Fibroblast of skin of back (primary cell): ENCODE measurements around the gene BMAL1.

ENCODE experiments used
- DNase-seq: peaks from one replicate; pipeline ENCODE4 v3.0.0-alpha.2; 2013

The BMAL1 gene

DNA sequence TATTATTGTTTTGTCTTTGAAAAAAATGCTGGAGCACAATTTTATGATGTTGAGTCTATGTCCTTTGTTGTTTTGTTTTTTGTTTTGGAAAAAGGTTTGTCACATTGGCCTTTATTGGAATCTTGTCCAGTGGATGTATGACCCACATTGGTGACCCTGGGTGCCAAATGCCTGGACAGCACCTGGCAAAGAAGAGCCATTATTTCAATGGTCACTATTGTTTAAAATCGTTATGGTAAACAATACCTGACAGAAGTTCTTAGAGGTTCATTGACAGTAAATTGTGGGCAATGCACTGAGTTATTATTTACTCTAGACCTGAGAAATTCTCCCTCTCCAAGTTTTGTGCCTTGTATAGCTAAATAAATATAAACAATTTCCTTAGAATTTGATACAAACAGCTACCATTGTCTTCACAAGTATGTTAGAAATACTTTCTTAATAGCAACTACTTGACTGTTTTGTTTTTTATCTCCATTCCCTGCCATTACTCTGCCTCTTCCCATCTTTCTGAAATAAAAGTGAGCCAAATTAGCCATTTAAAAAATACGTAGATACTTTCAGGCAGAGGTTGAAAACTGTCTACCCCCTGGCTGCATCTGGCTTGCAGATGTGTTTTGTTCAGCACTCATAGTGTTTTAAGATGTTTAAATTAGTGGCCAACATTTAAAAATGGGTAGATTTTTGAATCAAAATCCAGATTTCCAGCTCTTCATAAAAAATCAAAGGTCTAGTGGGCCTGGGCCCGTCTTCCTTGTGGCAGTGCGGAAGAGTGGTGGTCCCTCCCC lies 39.9 kb downstream of the BMAL1 start:
- no peak for DNase-seq

- no peak for DNase-seq
Observed at GRCh38 chr11:13318498-13319295, 41.1 kb downstream of the BMAL1 start.

DNA sequence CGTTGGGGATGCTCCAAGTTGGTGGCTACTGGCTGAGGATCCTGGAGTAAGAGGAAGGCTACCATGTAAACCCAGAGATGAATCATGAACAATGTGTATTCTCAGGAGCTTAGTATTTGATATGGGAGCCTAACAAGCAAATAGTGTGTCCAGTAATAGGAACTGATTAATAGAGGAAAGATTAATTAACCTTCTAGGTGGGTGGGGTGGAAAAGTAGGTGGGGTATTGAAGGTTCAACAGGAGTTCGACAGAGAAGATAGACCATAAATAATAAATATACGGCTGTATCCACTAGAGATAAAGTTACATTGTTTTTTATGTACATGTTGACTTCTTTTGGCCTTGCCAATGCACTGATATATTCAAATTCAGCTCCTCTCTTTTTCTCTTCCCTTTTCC lies 43.1 kb downstream of the BMAL1 start:
- DNase-seq, result no peak

- no peak for DNase-seq
Observed at GRCh38 chr11:13321431-13321830, 43.8 kb downstream of the BMAL1 start.

GRCh38 chr11:13324141-13324540 lies 46.6 kb downstream of the BMAL1 start:
- DNase-seq, result no peak

DNA sequence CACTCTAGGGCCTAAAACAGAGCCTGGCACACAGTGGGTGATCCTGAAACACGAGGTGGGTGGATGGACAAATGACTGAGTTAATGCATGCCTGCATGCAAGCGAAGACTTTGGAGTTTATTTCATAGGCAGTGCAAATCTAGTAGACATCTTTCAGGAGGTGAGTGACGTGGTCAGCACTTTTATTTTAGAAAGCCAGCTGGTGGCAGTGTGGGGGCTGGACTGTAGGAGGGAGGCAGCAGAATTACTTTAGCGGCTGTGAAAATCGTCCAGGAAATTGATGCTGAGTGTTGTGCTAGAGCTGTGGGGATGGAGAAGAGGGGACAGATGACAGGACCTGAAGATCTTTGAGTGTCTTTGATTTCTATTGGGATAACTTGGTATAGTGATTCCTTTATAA lies 47.1 kb downstream of the BMAL1 start:
- no peak for DNase-seq

DNA sequence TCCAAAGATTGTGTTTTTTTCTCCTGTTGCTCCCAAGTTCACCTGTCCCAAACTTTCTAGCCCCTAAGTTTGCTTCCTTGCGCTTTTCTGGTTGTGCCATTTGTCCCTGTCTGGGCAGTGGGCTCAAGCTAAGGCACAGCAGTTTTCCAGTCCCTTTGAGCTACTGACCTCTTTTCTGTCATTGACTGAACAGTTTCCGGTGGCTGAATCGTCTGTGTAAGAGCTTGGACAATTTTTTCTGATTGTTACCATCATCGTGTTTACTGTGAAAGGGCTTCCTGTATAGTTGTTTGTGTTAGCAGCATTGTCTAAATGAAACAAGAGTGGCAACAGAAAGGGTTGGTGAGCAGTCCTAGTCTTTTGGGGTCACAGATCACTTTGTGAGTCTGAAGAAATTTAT lies 49.8 kb downstream of the BMAL1 start:
- no peak for DNase-seq

- DNase-seq, result no peak
Observed at GRCh38 chr11:13328286-13328685, 50.7 kb downstream of the BMAL1 start.

- no peak for DNase-seq
Observed at GRCh38 chr11:13329670-13330356, 52.2 kb downstream of the BMAL1 start.

DNA sequence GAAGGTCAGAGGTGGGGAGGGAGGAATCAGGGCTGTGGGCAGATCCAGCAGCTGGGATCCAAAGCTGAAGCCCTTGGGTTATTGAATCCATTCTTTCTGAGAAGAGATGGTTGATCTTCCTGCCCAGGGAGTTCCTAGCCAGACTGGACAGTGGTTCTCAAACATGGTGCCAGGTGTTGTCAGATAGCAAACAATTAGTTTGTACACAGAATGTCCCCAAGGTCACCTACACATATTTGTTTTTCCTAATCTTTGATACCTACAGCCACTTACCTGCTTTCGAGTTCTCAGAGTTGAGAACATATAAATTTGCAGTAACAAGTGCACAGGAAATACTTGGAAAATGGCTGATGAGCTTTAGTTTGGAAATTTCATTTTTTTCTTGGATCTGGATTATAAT lies 54.5 kb downstream of the BMAL1 start:
- DNase-seq, result no peak

DNA sequence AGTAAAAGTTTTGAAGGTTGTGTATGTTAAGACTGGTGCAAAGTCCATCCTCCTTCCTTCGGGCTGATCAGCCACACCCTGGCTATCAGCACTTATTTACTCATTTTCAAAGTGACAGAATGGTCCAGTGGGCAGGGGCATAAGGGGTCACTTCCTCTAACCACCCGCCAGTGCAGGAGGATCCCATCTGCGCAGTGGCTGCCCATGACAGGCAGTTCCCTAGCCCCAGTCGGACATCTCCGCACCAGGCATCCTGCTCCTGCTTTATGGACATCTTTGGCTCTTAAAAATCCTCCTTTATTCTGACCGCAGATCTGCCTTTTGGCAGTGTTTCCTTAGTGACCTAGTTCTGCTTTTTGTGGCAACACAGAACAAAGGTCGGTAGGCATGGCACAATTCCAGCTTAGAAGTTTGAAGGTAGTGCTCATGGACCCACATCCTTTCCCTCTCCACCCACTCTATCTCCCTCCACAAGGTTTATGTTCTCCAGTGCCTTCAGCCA lies 55.9 kb downstream of the BMAL1 start:
- no peak for DNase-seq

DNA sequence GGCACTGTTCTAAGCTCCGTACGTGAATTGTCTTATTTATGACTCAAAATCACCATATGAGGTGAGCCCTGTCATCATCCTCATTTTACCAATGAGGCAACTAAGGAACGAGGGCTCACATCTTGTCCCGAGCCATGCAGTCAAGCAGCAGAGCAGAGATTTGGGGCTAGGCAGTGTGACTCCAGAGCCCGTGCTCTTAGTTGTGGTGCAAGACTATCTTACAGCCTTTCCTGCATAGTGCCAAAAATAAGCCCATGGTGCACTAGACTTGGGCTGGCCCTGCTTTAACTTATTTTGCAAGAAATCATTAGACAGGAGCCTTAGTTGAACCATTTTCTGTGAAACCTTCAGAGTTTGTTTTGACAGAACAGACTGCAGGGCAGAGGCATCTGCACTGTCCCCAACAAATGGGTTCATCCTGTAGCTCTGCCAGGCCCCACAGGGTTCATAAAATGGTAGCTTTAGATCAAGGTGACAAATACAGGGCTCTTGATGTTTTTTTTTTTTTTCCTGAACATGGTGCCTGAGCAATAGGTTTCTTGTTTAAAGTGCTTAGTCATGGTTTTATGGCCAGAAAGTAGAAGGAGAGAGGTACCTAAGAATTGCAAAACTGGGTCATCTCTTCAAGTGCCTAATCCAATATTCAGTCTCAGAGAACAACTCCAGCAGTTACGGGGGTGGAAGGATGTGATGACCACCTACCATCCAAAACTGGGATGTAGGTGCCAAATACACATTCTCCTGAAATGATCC lies 56.6 kb downstream of the BMAL1 start:
- no peak for DNase-seq

DNA sequence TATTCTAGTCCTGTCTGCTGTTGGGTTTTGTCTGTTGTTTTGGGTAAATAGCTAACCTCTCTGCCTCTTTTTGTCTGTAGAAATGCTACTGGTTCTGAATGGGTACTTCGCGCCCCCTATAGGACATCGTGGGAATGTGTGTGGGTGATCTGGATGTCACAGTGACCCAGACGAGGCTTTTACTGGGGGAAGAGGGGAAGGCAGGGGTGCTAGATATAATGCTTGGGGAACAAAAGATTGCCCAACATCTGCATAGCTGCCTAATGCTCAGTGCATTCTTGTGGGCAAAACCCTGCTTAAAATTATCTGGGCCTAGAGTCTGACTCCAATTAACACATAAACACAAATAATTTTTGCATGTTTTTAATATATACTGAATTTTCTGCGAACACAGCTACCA lies 57.7 kb downstream of the BMAL1 start:
- peak; percentile 66 for DNase-seq

DNA sequence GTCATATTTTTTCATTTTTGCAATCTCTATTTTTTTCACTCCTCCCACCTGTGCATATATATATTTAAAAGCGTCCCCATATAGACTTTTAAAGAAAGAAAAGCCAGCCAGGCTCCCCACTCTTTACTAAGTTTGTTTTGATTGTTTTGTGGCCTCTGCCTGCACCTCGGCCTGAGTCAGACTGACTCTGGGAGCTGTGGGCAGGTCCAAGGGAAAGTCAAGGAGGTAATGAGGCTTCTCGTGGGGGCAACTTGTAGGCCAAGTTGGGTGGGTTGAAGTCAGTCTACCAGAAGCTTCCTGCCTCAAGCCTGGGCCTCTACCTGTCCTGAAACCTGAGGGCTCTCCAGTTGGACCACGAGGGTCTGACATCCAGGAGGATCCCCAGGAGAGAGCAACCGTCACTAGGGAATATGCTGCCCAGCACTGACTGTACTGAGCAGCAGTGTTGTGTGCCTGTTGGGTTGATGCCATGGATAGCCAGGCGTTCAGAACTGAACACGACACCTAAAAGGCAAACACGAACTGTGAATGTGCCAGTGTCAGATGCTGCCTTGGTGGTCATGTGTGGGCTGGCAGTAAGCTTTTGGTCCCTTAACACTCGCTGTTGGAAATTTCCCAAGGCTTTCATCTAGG lies 58.8 kb downstream of the BMAL1 start:
- no peak for DNase-seq

DNA sequence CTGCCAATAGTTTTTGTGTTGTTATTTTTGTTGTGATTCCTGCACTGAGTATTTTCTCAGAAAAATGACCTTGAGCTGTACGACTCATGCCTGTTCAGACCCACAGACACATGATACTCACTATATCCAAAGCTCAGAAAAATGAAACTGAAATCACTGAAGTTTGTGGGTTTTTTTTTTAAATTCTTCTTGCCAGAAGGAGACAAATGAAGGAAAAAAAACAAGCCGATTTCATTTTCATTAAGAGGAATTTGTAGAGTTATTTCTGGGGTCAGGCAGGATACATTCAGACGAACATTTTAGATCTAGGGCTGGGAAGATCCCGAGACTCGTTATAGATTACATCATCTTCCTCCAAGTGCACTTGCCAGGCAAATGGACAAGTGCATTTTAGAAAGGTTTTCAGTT lies 60.4 kb downstream of the BMAL1 start:
- DNase-seq, result peak; percentile 60

DNA sequence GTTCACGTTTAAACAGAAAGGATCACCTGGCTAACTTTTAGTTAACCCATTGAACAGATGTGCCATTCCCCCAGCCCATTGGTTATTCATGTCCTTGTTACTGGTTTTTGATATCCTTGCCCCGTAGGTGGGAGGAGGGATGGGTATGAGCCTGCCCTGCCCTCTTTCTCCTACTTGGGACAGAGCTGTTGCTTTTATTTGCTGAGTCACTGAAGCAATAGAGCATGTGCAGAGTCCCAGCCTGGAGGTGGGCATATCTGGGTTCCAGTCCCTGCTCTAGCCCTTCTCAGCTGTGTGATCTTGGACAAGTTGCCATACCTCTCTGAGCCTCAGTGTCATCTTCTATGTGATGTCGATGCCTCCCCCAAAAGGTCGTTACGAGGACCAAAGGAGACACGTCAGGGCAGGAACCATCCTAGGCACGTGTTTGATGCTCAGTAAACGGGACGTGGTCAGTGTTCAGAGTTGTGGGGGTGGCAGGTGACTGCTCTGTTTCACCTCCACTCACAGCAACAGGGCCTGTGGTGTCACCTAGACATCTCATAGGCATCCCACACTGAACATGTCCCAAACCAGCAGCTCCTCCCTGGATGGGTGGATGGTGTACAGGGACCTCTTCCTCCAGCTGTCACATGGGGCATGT lies 61.0 kb downstream of the BMAL1 start:
- DNase-seq, result peak; percentile 68

DNA sequence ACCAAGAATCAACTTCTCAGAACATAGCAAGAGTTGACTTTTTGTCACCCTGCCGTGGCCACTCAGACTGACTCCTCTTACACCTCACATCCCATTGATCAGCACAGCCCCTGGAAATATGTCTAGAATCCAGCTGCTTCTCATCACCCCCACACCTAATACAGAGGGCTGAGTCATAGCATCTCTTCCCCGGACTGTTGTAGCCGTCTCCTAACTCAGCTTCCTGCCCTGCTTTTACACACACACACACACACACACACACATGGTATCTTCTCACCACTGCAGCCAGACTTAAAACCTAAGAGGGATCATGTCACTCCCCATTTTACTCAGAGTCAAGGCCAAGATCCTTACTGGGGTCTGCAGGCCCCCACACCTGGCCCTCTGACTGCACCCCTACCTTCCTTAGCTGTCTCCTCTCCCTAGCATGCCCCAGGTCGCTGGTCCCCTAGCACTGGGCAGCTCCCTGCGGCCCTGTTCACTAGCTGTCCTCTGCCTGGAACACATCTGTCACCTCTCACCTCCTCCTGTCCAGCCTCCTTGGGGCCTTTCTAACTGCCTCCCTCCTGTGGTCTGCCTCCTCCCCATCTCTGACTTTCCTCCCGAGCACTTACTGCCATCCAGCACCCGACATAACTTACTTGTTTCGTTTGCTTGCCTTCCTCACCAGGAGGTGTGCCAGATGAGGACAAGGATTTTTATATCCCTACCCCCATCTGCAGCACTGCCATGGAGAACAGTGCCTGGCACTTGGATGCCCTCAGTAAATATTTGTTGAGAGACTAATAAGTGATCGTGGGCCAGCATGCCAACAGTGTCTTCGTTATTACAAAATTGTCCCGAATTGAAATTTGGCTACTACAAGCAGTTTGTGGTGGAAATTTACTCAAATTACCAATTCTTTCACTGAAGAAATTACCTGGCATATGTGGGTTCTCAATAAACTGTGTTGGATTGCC lies 61.9 kb downstream of the BMAL1 start:
- DNase-seq, result peak; percentile 94

DNA sequence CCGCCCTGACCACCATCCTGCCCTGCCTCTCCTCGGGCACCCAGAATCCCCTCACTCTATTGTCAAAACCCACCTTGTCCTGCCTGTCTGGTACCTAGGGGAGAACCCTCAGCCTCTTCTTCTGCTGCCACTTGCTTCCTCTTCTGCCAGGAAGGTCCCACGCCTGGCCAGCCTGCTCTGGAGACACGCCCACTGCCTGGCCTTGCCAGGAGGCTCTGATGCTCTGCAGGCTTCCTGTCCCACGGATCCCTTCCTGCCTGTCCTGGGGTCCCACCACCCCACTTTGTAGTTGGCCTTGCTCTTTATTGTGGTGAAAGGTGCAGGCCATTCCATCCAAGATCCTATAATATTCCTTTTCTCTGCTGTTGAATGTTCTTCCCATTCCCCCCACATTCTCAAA lies 63.4 kb downstream of the BMAL1 start:
- DNase-seq, result no peak

DNA sequence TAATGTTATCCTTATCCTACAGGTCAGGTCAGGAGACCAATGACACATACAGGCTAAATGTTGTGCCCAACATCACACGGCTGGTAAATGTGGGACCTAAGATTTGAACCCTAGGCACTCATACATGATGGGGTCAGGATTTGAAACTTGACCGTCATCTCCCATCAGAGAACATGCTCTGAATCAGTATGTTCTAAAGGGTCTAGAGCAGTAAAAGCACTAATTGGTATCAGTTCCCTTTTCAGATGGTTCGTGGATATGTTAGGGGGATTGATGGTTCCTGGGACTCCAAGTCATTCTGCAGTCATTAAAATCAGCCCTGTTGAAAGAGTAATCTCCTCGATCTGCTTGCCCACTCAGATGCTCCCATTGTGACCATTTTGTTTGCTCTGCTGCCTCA lies 65.5 kb downstream of the BMAL1 start:
- no peak for DNase-seq
